ENCODE measurements around the gene MYH14. TPM values are rescaled to one million over a fixed set of nuclear protein-coding genes. Genes with fewer than 3 reads are reported as not detected.
"Not testable (repeated sequence)": the region's sequence is repeated elsewhere in the genome, so short reads cannot be mapped to it uniquely, and the experiment has no call there.

The MYH14 gene
- total and polyA plus RNA-seq, 9 donors = 11.3 to 49.7 (median 32.9) TPM

GRCh38 chr19:50233308-50233910 lies 30.0 kb downstream of the MYH14 start:
- H3K9me3 ChIP-seq (replicated peaks; ENCODE audit: control insufficient read depth, low read depth, low read length) = no peaks in the 10 kb centered on the region
- peaks cover 4% of the 10 kb centered on the region for H3K27me3 ChIP-seq (ENCODE audit: control insufficient read depth, insufficient read depth, low read length)
- DNase-seq = no peak
- peaks cover 31% of the 10 kb centered on the region for H3K4me1 ChIP-seq (ENCODE audit: control insufficient read depth, insufficient read depth, low read length)
- peaks cover 3% of the 10 kb centered on the region for H3K36me3 ChIP-seq (ENCODE audit: control insufficient read depth, insufficient read depth, low read length)
- 63% methylated on average over 10 of the region's 23 CpGs for WGBS (ENCODE audit: insufficient coverage)
- H3K4me3 ChIP-seq (ENCODE audit: low read length) = no peak overlapping the region
- H3K27ac ChIP-seq (ENCODE audit: low read length) = no peak overlapping the region

- peaks cover 34% of the 10 kb centered on the region for H3K4me1 ChIP-seq (ENCODE audit: control insufficient read depth, insufficient read depth, low read length)
- not testable (repeated sequence) for H3K36me3 ChIP-seq (ENCODE audit: control insufficient read depth, insufficient read depth, low read length); H3K4me3 ChIP-seq (ENCODE audit: low read length); H3K27ac ChIP-seq (ENCODE audit: low read length); H3K27me3 ChIP-seq (ENCODE audit: control insufficient read depth, insufficient read depth, low read length); DNase-seq; H3K9me3 ChIP-seq (replicated peaks; ENCODE audit: control insufficient read depth, low read depth, low read length)
- 6% methylated on average over 3 of the region's 11 CpGs for WGBS (ENCODE audit: insufficient coverage)
These were observed 34.1 kb downstream of the MYH14 start for GRCh38 chr19:50237493-50237892.

DNA sequence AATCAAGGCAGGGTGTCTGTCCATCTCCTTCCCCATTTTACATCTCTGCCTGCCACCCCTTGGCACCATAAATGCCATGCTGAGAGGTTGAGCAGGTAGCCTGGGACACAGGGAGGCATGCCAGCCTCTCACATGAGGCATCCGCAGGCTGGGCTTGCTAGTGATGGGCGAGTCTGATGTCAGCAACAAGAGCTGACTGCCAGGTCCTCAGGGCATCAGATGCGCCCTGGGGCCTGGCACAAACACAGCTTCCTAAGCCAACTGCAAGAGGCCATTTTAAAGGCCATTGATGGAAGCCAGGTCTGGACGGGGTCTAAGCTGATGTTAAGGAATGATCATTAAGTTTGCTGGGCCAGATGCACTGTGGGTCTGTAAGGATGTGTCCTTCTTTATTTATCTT lies 34.6 kb downstream of the MYH14 start:
- 86% methylated on average over 3 of the region's 4 CpGs for WGBS (ENCODE audit: insufficient coverage)
- H3K27me3 ChIP-seq (ENCODE audit: control insufficient read depth, insufficient read depth, low read length) = no peaks in the 10 kb centered on the region
- no peaks in the 10 kb centered on the region for H3K9me3 ChIP-seq (replicated peaks; ENCODE audit: control insufficient read depth, low read depth, low read length)
- no peak for DNase-seq
- peaks cover 3% of the 10 kb centered on the region for H3K36me3 ChIP-seq (ENCODE audit: control insufficient read depth, insufficient read depth, low read length)
- H3K4me1 ChIP-seq (ENCODE audit: control insufficient read depth, insufficient read depth, low read length) = peaks cover 34% of the 10 kb centered on the region
- no peak overlapping the region for H3K27ac ChIP-seq (ENCODE audit: low read length)
- H3K4me3 ChIP-seq (ENCODE audit: low read length) = no peak overlapping the region

DNA sequence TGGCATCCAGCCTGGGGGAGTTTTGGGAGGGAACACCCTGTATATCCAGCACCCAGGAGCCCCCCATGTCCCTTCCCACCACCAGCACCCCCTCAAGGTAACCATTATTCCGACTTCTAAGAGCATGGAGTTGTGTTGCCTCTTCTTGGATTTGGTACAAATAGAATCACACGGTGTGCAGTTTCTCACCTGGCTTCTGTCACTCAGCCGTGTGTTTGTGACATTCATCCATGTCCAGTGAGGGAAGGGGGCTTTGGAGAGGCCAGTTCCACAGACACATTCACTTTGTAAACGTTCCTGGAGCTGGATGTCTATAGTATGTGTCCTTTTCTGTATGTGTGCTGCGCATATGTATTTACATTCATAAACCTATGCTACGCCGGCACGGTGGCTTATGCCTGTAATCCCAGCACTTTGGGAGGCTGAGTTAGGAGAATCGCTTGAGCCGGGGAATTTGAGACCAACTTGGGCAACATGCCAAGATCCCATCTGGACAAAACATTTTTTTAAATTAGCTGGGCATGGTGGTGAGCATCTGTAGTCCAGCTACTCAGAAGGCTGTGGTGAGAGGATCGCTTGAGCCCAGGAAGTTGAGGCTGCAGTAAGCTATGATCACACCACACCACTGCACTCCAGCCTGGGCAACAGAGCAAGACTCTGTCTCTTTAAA lies 36.6 kb downstream of the MYH14 start:
- whole genome bisulfite sequencing (ENCODE audit: insufficient coverage) = no CpG with 5 or more reads among the region's 11 CpGs
- no peak overlapping the region for H3K27ac ChIP-seq (ENCODE audit: low read length)
- H3K36me3 ChIP-seq (ENCODE audit: control insufficient read depth, insufficient read depth, low read length) = peaks cover 3% of the 10 kb centered on the region
- no peaks in the 10 kb centered on the region for H3K27me3 ChIP-seq (ENCODE audit: control insufficient read depth, insufficient read depth, low read length)
- H3K4me3 ChIP-seq (ENCODE audit: low read length) = no peak overlapping the region
- peaks cover 20% of the 10 kb centered on the region for H3K4me1 ChIP-seq (ENCODE audit: control insufficient read depth, insufficient read depth, low read length)
- H3K9me3 ChIP-seq (replicated peaks; ENCODE audit: control insufficient read depth, low read depth, low read length) = no peaks in the 10 kb centered on the region
- DNase-seq = peak; percentile 57

- Histone ChIP-seq H3K4me3 (ENCODE audit: low read length) (no peak overlapping the region), H3K4me1 (ENCODE audit: control insufficient read depth, insufficient read depth, low read length) (peaks cover 11% of the 10 kb centered on the region), H3K36me3 (ENCODE audit: control insufficient read depth, insufficient read depth, low read length) (peaks cover 3% of the 10 kb centered on the region), H3K27ac (ENCODE audit: low read length) (no peak overlapping the region), H3K27me3 (ENCODE audit: control insufficient read depth, insufficient read depth, low read length) (no peaks in the 10 kb centered on the region), H3K9me3 (replicated peaks; ENCODE audit: control insufficient read depth, low read depth, low read length) (no peaks in the 10 kb centered on the region)
- 67% methylated on average over 4 of the region's 6 CpGs for WGBS (ENCODE audit: insufficient coverage)
- peak; percentile 9 for DNase-seq
These were observed 39.2 kb downstream of the MYH14 start for GRCh38 chr19:50242581-50242980.

DNA sequence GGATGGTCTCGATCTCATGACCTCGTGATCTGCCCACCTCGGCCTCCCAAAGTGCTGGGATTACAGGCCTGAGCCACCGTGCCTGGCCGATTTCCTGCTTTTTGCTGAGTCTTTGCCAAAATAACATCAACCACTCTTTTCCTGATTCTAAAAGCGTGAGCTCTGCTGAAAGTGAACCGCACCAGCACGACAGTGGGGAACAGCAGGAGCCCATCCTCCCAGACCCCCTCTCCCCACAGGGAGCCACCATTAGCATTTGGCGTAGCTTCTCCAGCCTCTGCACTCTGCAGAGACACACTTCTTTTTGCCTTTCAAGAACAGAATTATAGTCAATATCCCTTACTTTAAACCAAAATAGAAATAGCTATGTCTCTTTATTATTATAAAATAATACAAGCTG lies 41.3 kb downstream of the MYH14 start:
- no peak for DNase-seq
- WGBS (ENCODE audit: insufficient coverage) = 42% methylated on average over 8 of the region's 9 CpGs

GRCh38 chr19:50248413-50248812 lies 45.0 kb downstream of the MYH14 start:
- H3K36me3 ChIP-seq (ENCODE audit: control insufficient read depth, insufficient read depth, low read length) = peaks cover 19% of the 10 kb centered on the region
- no peak for DNase-seq

More for the DNA sequence above, 41.3 kb downstream of the MYH14 start:
- Histone ChIP-seq H3K27me3 (ENCODE audit: control insufficient read depth, insufficient read depth, low read length) (no peaks in the 10 kb centered on the region), H3K36me3 (ENCODE audit: control insufficient read depth, insufficient read depth, low read length) (no peaks in the 10 kb centered on the region), H3K4me3 (ENCODE audit: low read length) (no peak overlapping the region), H3K9me3 (replicated peaks; ENCODE audit: control insufficient read depth, low read depth, low read length) (no peaks in the 10 kb centered on the region), H3K27ac (ENCODE audit: low read length) (no peak overlapping the region), H3K4me1 (ENCODE audit: control insufficient read depth, insufficient read depth, low read length) (peaks cover 6% of the 10 kb centered on the region)

DNA sequence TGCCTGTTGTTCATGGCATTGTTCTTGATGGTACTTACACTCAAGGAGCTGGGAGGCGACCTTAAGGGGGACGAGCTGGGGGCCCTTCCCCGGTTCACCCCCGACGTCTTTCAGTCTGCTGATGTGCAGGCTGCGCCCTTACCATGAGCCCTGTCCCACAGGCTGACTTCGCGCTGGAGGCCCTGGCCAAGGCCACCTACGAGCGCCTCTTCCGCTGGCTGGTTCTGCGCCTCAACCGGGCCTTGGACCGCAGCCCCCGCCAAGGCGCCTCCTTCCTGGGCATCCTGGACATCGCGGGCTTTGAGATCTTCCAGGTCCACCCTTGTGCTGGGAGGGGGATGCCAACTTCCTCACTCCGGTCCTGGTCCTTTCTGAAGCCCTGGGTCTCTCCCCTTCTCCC lies 45.4 kb downstream of the MYH14 start:
- Histone ChIP-seq H3K36me3 (ENCODE audit: control insufficient read depth, insufficient read depth, low read length) (peaks cover 23% of the 10 kb centered on the region), H3K4me3 (ENCODE audit: low read length) (no peak overlapping the region), H3K27ac (ENCODE audit: low read length) (no peak overlapping the region), H3K4me1 (ENCODE audit: control insufficient read depth, insufficient read depth, low read length) (no peaks in the 10 kb centered on the region), H3K9me3 (replicated peaks; ENCODE audit: control insufficient read depth, low read depth, low read length) (peaks cover 16% of the 10 kb centered on the region), H3K27me3 (ENCODE audit: control insufficient read depth, insufficient read depth, low read length) (no peaks in the 10 kb centered on the region)
- no peak for DNase-seq
- 86% methylated on average over 17 of the region's 19 CpGs for WGBS (ENCODE audit: insufficient coverage)

More at GRCh38 chr19:50248413-50248812, 45.0 kb downstream of the MYH14 start:
- WGBS (ENCODE audit: insufficient coverage) = 89% methylated on average over 10 of the region's 10 CpGs
- Histone ChIP-seq H3K9me3 (replicated peaks; ENCODE audit: control insufficient read depth, low read depth, low read length) (peaks cover 13% of the 10 kb centered on the region), H3K27me3 (ENCODE audit: control insufficient read depth, insufficient read depth, low read length) (no peaks in the 10 kb centered on the region), H3K27ac (ENCODE audit: low read length) (no peak overlapping the region), H3K4me3 (ENCODE audit: low read length) (no peak overlapping the region), H3K4me1 (ENCODE audit: control insufficient read depth, insufficient read depth, low read length) (no peaks in the 10 kb centered on the region)

GRCh38 chr19:50249636-50250035 lies 46.2 kb downstream of the MYH14 start:
- Histone ChIP-seq H3K4me3 (ENCODE audit: low read length) (no peak overlapping the region), H3K4me1 (ENCODE audit: control insufficient read depth, insufficient read depth, low read length) (no peaks in the 10 kb centered on the region), H3K27me3 (ENCODE audit: control insufficient read depth, insufficient read depth, low read length) (no peaks in the 10 kb centered on the region), H3K9me3 (replicated peaks; ENCODE audit: control insufficient read depth, low read depth, low read length) (peaks cover 16% of the 10 kb centered on the region), H3K36me3 (ENCODE audit: control insufficient read depth, insufficient read depth, low read length) (peaks cover 27% of the 10 kb centered on the region), H3K27ac (ENCODE audit: low read length) (no peak overlapping the region)
- 64% methylated on average over 12 of the region's 16 CpGs for WGBS (ENCODE audit: insufficient coverage)
- no peak for DNase-seq

DNA sequence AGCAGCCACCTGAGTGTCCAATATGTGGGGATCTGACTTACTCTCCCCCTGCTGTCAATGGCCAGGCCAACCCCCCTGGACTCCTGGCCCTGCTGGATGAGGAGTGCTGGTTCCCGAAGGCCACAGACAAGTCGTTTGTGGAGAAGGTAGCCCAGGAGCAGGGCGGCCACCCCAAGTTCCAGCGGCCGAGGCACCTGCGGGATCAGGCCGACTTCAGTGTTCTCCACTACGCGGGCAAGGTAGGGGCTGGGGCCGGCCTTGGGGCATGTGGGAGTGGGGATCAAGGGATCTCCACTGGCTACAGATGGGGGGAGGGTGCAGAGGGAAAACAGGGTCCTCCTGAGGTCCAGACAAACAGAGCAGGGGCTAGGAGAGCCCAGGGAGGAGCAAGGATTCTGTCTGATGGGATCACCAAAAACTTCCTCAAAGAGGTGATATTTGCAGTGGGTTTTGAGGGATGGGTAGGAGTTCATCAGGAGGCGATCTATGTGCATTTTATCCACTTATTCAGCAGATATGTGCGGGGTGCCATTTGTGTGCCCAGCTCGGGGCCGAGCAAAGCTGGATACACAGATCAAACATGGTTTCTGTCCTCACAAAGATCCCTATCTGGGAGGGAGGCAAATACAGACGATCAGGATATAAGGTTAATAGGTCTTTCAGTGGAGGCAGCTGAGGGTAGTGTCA lies 47.2 kb downstream of the MYH14 start:
- Histone ChIP-seq H3K27ac (ENCODE audit: low read length) (no peak overlapping the region), H3K9me3 (replicated peaks; ENCODE audit: control insufficient read depth, low read depth, low read length) (peaks cover 16% of the 10 kb centered on the region), H3K4me1 (ENCODE audit: control insufficient read depth, insufficient read depth, low read length) (no peaks in the 10 kb centered on the region), H3K36me3 (ENCODE audit: control insufficient read depth, insufficient read depth, low read length) (peaks cover 34% of the 10 kb centered on the region), H3K4me3 (ENCODE audit: low read length) (no peak overlapping the region), H3K27me3 (ENCODE audit: control insufficient read depth, insufficient read depth, low read length) (no peaks in the 10 kb centered on the region)
- DNase-seq = no peak
- 93% methylated on average over 7 of the region's 15 CpGs for WGBS (ENCODE audit: insufficient coverage)
